ENCODE results near the gene ACTMAP.
A peak's percentile ranks its signal among the peaks of the same experiment; 100 is the strongest.
"Not testable (repeated sequence)": the region's sequence is repeated elsewhere in the genome, so short reads cannot be mapped to it uniquely, and the experiment has no call there.

ACTMAP gene, protein sequence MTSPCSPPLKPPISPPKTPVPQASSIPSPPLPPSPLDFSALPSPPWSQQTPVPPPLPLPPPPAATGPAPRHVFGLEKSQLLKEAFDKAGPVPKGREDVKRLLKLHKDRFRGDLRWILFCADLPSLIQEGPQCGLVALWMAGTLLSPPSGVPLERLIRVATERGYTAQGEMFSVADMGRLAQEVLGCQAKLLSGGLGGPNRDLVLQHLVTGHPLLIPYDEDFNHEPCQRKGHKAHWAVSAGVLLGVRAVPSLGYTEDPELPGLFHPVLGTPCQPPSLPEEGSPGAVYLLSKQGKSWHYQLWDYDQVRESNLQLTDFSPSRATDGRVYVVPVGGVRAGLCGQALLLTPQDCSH

GRCh38 chr19:40750058-40750873 lies at the start of gene ACTMAP:
Gene ACTMAP, minus strand, starts transcription at chr19:40750477. Its CDS starts 674 bp downstream, at chr19:40749803.
- DNase-seq: peak; percentile 98

DNA sequence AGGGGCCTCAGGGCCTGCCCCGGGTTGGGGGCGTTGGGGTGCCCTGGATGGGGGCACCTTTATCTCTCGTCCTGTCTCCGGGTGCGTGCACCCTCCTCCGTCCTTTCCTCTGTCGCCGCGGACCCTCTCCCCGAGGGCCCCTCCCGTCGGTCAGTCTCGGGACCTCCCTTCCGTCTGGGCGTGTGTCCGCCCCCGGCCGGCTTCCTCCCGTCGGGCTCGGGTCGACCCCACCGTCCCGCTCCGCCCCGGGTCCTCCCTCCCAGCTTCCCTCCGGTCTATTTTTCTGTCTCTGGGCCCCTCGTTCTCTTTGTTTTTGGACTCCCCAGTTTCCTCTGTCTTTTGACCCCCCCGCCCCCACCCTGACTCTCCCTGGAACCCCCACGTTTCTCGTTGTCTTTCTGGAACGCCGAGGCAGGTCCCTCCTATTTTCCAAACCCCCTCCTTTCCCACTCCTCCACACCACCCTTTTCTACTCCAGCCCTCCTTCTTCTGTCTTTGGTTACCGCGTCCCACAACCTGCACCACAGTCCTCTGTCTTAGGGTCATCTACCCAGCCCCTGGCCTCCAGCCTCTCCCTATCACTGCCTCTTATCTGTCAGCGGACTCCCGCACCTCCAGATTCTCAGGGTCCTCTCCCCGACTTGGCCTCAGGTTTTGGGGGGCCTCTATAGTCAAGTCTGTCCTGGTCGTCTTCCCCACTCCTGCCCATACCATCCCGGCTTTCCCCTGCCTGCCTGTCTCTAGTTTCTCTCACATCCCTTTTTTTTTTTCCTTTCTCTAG lies 49.5 kb upstream of the ACTMAP start:
- no peak for DNase-seq

DNA sequence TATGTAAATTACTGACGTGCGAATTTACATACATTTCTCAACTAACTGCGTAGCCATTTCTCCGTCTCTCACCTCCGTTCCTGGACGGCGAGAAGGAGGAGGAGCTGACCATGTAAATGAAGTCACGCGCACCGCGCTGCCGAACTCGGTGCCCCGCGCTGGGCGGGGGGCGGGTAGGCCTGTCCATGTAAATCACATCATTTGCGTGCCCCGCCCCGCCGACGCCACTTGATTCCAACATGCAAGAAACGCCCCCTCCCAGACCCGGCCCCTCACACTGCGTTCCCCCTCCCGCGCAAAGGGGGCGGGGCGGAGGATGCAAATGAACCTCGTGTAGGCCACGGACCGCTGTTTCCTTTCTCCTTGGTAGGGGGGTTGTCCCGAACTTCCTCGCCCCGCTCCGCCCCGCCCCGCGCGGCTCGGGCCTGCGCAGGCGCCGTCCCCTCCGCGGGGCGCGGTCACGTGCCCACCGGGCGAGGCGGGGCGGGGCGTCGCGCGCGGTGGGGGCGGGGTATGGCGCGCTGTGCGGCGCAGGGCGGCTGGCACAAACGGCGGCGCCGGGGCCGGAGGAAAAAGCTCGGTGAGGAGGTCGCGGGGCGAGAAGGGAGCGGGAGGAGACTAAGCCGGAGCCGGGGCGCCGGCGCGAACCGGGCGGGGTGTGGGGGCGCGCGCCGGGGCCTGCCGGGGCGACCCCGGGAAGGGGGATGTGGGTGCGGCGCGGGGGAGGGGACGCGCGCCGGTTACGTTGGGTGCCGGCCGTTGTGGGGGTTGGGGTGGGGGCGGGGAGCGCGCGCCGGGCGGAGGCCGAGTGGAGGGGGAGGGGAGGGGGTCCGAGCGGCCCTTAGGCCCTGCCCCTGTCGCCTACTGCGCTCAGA lies 48.6 kb upstream of the ACTMAP start, which contains the start of gene EGLN2:
EGLN2 (plus strand) TSS at position 509 of the 875 bp plus-strand sequence. CDS start 1,382 bp downstream, outside the sequence.
- DNase-seq: peak; percentile 99

DNA sequence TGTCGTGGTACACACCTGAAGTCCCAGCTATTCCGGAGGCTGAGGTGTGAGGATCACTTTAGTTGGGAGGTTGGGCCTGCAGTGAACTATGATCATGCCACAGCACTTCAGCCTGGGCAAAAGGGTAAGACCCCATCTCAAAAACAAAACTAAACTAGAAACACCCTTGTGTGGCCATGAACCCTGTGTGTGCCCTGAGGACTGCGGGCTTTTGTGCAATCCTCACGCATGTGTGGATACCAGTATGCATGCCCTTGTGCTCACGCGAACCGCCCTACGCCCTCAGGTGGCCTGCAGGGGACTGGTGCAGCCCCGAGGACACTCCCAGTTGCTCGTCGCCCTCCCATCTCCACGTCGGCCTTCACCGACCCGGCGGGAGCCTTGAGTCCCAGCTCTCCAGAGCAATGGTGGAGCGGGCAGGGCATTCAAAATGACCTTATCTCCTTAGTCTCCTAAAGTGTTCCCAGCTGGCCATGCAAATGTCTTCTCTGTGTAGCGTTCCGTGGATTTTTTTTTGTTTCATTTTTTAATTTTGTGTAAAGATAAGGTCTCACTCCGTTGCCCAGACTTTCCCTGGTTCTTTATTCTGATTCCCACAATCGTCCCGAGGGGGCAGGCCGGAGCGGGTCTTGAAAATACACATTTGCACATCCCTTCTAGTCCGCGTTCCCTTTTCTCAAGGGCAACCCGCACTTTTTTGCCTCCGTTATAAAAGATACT lies 47.8 kb upstream of the ACTMAP start:
- DNase-seq: peak; percentile 77

GRCh38 chr19:40797166-40797962 lies 47.1 kb upstream of the ACTMAP start:
- no peak for DNase-seq

DNA sequence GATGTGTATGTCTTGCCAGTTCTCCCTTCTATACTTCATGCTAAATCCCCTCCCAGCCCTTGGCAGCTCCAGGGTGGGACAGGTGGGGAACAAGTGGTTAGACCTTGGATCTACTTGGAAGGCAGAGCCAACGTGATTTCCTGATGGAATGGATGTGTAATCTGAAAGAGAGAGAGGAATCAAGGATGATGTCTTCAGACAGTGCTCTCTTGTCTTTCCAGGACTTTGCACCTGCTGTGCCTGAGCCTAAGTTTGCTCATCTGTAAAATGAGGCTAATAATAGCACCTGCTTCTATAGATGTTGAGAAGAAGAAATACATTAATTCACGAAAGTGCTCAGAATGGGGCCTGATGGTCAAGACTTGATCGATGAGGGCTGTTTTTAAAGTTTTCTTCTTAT lies 41.7 kb upstream of the ACTMAP start:
- DNase-seq: no peak

GRCh38 chr19:40791349-40791748 lies 41.1 kb upstream of the ACTMAP start:
- no peak for DNase-seq

DNA sequence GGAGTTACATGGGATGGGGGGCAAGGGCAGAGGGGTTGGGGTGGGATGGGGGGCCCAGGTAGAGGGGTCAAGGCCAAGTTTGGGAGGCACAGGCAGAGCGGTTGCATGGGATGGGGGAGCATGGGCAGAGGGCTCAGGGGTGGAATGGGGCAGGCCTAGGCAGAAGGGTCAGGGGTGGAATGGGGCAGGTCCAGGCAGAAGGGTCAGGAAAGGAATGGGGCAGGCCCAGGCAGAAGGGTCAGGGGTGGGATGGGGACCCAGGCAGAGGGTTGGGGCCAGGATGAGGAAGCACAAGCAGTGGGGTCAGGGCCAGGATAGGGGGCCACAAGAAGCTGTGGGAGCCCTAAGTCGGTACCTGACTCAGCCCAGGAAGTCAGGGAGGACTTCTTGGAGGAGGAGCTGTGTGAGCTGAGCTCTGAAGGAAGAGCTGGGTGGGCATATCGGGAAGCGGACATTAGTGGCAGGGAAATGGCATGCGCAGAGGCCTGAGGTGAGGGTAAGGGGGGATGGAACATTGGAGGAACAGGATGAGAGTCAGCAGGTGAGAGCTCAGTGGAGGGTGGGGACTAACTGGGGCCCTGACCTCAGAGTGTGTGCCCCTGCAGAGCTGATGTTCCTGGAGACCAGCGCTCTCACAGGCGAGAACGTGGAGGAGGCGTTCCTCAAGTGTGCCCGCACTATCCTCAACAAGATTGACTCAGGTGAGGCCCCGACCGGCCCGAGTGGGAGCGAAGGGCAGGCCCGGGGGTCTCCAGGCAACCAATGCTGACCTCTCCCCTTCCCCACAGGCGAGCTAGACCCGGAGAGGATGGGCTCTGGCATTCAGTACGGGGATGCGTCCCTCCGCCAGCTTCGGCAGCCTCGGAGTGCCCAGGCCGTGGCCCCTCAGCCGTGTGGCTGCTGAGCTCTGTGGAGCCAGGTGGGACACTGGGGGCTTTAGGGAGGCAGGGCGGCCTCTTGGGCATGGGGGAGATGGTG lies 36.1 kb upstream of the ACTMAP start:
- no peak for DNase-seq

GRCh38 chr19:40785526-40785925 lies 35.2 kb upstream of the ACTMAP start:
- DNase-seq: no peak

GRCh38 chr19:40784146-40784545 lies 33.9 kb upstream of the ACTMAP start:
- DNase-seq: not testable (repeated sequence)

- DNase-seq: no peak
Measured at GRCh38 chr19:40783711-40784110, 33.4 kb upstream of the ACTMAP start.

- DNase-seq: no peak
Measured at GRCh38 chr19:40781140-40781539, 30.9 kb upstream of the ACTMAP start.

DNA sequence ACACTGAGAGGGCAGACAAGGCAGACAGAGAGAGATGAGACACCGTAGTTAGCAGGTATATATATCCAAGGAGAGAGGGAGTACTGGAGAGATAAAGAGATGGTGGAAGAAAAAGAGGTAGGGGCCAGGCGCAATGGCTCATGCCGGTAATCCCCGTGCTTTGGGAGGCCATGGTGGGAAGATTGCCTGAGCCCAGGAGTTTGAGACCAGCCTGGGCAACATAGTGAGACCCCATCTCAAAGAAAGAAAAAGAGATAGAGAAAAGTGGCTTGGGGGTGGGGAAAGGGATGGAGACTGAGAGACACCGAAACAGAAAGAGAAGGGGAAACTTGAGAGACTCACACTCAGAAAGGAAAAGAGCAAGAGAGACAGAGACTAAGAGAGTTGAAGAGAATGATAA lies 30.3 kb upstream of the ACTMAP start:
- DNase-seq: no peak

- DNase-seq: peak; percentile 81
Measured at GRCh38 chr19:40778706-40779284, 28.5 kb upstream of the ACTMAP start.

DNA sequence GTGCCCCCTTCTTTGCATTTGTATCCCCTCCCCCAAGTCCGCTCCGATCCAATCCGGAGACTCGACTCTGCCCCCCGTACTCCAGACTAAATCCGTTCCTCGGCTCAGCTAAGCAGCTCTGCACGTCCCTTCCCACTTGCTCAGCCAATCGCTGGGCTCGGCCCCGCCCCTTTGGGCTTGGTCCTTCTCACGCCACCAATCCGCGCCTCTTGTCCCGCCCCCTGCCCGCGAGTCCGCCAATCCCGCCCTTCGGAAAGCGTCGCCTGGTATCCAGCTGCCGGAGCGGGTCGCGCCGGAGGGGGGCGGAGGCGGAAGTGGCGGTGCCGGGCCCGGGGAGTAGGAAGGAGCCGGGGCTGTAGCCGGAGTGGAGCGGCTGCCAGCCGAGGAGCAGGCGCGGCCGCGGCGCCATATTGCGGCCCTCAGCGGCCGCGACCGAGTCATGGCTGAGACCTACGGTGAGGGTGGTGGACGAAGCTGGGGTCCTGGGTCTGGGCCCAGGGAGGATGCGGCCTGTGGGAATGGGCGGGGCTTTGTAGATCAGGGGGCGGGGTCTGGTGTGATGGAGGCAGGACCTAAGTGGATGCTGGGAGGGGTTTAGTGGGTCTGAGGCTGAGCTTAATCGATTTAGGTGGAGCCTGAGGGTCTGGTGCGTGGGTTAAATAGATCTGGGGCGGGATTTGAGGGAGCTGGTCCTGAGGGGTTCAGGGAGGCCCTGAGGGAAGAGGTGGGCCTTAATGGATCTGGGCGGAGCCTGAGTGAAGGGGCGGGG lies 27.8 kb upstream of the ACTMAP start, which contains the start of gene RAB4B:
RAB4B (plus strand) TSS at position 311 of the 769 bp plus-strand sequence; CDS start at position 440, 129 bp downstream.
- peak; percentile 99 for DNase-seq

DNA sequence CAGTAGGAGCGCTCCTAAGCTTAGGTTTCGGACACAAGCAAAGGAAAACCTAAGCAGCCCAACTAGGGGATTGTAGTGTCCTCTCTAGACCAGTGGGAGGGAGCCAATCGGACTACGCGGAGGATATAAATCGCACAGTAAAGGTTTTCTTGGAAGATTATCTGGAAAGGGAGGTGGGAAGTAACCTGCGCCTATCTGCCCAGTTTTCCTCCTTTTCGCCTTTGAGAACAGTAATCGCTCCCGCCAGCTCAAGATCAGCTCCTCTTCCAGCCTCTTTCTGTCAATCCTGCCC lies 27.3 kb upstream of the ACTMAP start:
- no peak for DNase-seq

- peak; percentile 62 for DNase-seq
Measured at GRCh38 chr19:40776932-40777644, 26.8 kb upstream of the ACTMAP start.

Measured in NCI-H510A (cell line).